Neural cell (in vitro differentiated cells): ENCODE measurements around the gene KCNMB4. TPM values are rescaled to one million over a fixed set of nuclear protein-coding genes. Genes with fewer than 3 reads are reported as not detected.

Source experiments
- H2AFZ ChIP-seq: fragments of 200-600, 300-800 bp; sonication (generic), shearing (Covaris generic); 2 replicates; pipeline ENCODE4 v1.6.0; 2014; ENCODE audit warnings: low read depth, mild to moderate bottlenecking, antibody characterized with exemption, low read length, moderate library complexity
- H3F3A ChIP-seq: fragments of 200-600 bp; shearing (Covaris generic); 2 replicates; pipeline ENCODE4 v1.6.1; 2016; ENCODE audit warnings: mild to moderate bottlenecking, moderate library complexity, mixed read lengths, antibody characterized with exemption, low read length; ENCODE audit not compliant: insufficient read depth, poor library complexity, severe bottlenecking
- H3K27ac ChIP-seq: fragments of 200-600, 300-800 bp; sonication (generic), shearing (Covaris generic); 2 replicates; pipeline ENCODE4 v1.5.1; 2014; ENCODE audit warnings: mild to moderate bottlenecking, low read length, moderate library complexity
- H3K27me3 ChIP-seq: fragments of 300-800, 200-600 bp; sonication (generic), shearing (Covaris generic); 2 replicates; pipeline ENCODE4 v1.6.0; 2014; ENCODE audit warnings: mild to moderate bottlenecking, low read depth, low read length, moderate library complexity; ENCODE audit not compliant: insufficient read depth
- H3K36me3 ChIP-seq: fragments of 300-800, 200-600 bp; sonication (generic), shearing (Covaris generic); 2 replicates; pipeline ENCODE4 v1.5.1; 2014; ENCODE audit warnings: mild to moderate bottlenecking, antibody characterized with exemption, low read length, moderate library complexity; ENCODE audit not compliant: insufficient read depth
- H3K4me2 ChIP-seq: fragments of 300-800, 200-600 bp; sonication (generic), shearing (Covaris generic); 2 replicates; pipeline ENCODE4 v1.6.0; 2014; ENCODE audit warnings: mild to moderate bottlenecking, low read length
- H3K4me3 ChIP-seq: fragments of 300-800, 200-600 bp; sonication (generic), shearing (Covaris generic); 2 replicates; pipeline ENCODE4 v1.5.1; 2014; ENCODE audit warnings: mild to moderate bottlenecking, low read length, moderate library complexity
- H3K79me2 ChIP-seq: fragments of 200-600 bp; shearing (Covaris generic); replicated peaks from 2 replicates; pipeline ENCODE4 v1.6.0; 2014; ENCODE audit warnings: mild to moderate bottlenecking, low read length, moderate library complexity; ENCODE audit not compliant: insufficient read depth
- H3K9ac ChIP-seq: fragments of 300-800, 200-600 bp; sonication (generic), shearing (Covaris generic); 2 replicates; pipeline ENCODE4 v1.6.1; 2016; ENCODE audit warnings: mild to moderate bottlenecking, low read length, mixed read lengths
- H3K9me2 ChIP-seq: fragments of 200-600 bp; shearing (Covaris generic); 2 replicates; pipeline ENCODE4 v1.6.1; 2016; ENCODE audit warnings: mild to moderate bottlenecking, low read length, mixed read lengths; ENCODE audit not compliant: insufficient read depth
- H3K9me3 ChIP-seq: fragments of 200-600, 300-800 bp; sonication (generic), shearing (Covaris generic); 2 replicates; pipeline ENCODE4 v1.6.1; 2016; ENCODE audit warnings: mild to moderate bottlenecking, mixed run types, low read length, moderate library complexity, mixed read lengths
- H4K20me1 ChIP-seq: fragments of 200-600 bp; shearing (Covaris generic); 2 replicates; pipeline ENCODE4 v1.6.1; 2016; ENCODE audit warnings: mild to moderate bottlenecking, mixed run types; ENCODE audit not compliant: insufficient read depth
- CTCF ChIP-seq: fragments of 450-650 bp; IDR thresholded peaks from 2 replicates; pipeline ENCODE4 v1.5.1; 2014; ENCODE audit warnings: antibody characterized with exemption, mild to moderate bottlenecking, moderate library complexity; ENCODE audit not compliant: poor library complexity, severe bottlenecking
- EP300 ChIP-seq: fragments of 450-650 bp; conservative IDR thresholded peaks from 2 replicates; pipeline ENCODE4 v1.6.1; 2014; ENCODE audit warnings: antibody characterized with exemption, mild to moderate bottlenecking, moderate library complexity; ENCODE audit not compliant: poor library complexity, severe bottlenecking
- EZH2 ChIP-seq: fragments of 200-600, 300-800 bp; shearing (Covaris generic), sonication (generic); IDR thresholded peaks from 2 replicates; pipeline ENCODE4 v1.6.1; 2014; ENCODE audit warnings: antibody characterized with exemption, low read length, borderline replicate concordance, mild to moderate bottlenecking; ENCODE audit not compliant: insufficient read depth, poor library complexity, severe bottlenecking
- MXI1 ChIP-seq: fragments of 450-650 bp; conservative IDR thresholded peaks from 2 replicates; pipeline ENCODE4 v1.6.1; 2014; ENCODE audit warnings: antibody characterized with exemption, mild to moderate bottlenecking; ENCODE audit not compliant: poor library complexity, severe bottlenecking
- POLR2AphosphoS5 ChIP-seq: IDR thresholded peaks from 2 replicates; pipeline ENCODE4 v1.6.1; 2012
- REST ChIP-seq: IDR thresholded peaks from 2 replicates; pipeline ENCODE4 v1.6.1; 2012; ENCODE audit warnings: borderline replicate concordance
- SMC3 ChIP-seq: fragments of 450-650 bp; conservative IDR thresholded peaks from 2 replicates; pipeline ENCODE4 v1.6.1; 2014; ENCODE audit warnings: antibody characterized with exemption, mild to moderate bottlenecking, moderate library complexity; ENCODE audit not compliant: poor library complexity
- TAF1 ChIP-seq: IDR thresholded peaks from 2 replicates; pipeline ENCODE4 v1.6.1; 2012; ENCODE audit warnings: low read depth
- polyA plus RNA-seq: library from polyadenylated mRNA; depleted of rRNA; stranded (reverse); fragments of >200 nt; gene quantifications from 2 replicates; pipeline ENCODE4 v1.2.3, GENCODE V29; 2014

Gene KCNMB4
- polyA plus RNA-seq, 1 donor from 2014 or later = 26.4 TPM

GRCh38 chr12:70353780-70354660 lies 12.1 kb upstream of the KCNMB4 start:
- Histone ChIP-seq H3K4me3 (no peak overlapping the region), H3K36me3 (no peaks in the 10 kb centered on the region), H4K20me1 (no peaks in the 10 kb centered on the region), H3K9me2 (no peaks in the 10 kb centered on the region), H3K9ac (no peak overlapping the region), H3K9me3 (no peaks in the 10 kb centered on the region), H3K79me2 (no peaks in the 10 kb centered on the region), H3K27me3 (no peaks in the 10 kb centered on the region), H3K27ac (no peak overlapping the region), H3K4me2 (no peak overlapping the region), H2AFZ (no peak overlapping the region), H3F3A (no peaks in the 10 kb centered on the region)
- no peak for TF ChIP-seq REST
- no peak for TF ChIP-seq EZH2
- no peak for TF ChIP-seq TAF1
- TF ChIP-seq SMC3 = no peak

GRCh38 chr12:70354787-70355186 lies 11.3 kb upstream of the KCNMB4 start:
- Histone ChIP-seq H3K27ac (no peak overlapping the region), H3F3A (no peaks in the 10 kb centered on the region), H3K9me3 (no peaks in the 10 kb centered on the region), H3K36me3 (no peaks in the 10 kb centered on the region), H2AFZ (no peak overlapping the region), H3K79me2 (no peaks in the 10 kb centered on the region), H4K20me1 (no peaks in the 10 kb centered on the region), H3K4me2 (no peak overlapping the region), H3K4me3 (no peak overlapping the region), H3K27me3 (no peaks in the 10 kb centered on the region), H3K9ac (no peak overlapping the region), H3K9me2 (no peaks in the 10 kb centered on the region)
- TF ChIP-seq EP300 (no peak), TAF1 (no peak), EZH2 (no peak), MXI1 (no peak), POLR2AphosphoS5 (no peak), SMC3 (no peak), CTCF (no peak)
